HEK293 (cell line): ENCODE results near the gene HIPK2.

ENCODE experiments used
- CTCF ChIA-PET: fragments of 350-600 bp; formaldehyde crosslinking; extraction: SDS; loops from one replicate; lab custom pipeline; 2021; ENCODE audit warnings: antibody characterized with exemption; lab: Yijun Ruan, JAX
- POLR2A ChIA-PET: fragments of 300-600 bp; formaldehyde crosslinking; extraction: SDS; loops from one replicate; lab custom pipeline; 2020; ENCODE audit warnings: antibody characterized with exemption, inconsistent platforms; lab: Yijun Ruan, JAX
- H3K27ac ChIP-seq: fragments of 200-500 bp; sonication (Bioruptor generic); 2 replicates; pipeline ENCODE4 v1.5.1; 2014; ENCODE audit warnings: low read depth, low read length, control low read depth, inconsistent platforms; ENCODE audit errors: extremely low read depth
- H3K36me3 ChIP-seq, 2 experiments: fragments of 200-500 bp in 1 of 2; sonication (Bioruptor generic) in 1 of 2; 1 replicate in 1 of 2; 2 replicates in 1 of 2; pipeline ENCODE4 v1.5.1; 2014 to 2017; ENCODE audit warnings: inconsistent platforms in 2 of 2, low read length in 2 of 2; ENCODE audit not compliant: control insufficient read depth in 2 of 2, insufficient read depth in 1 of 2
- H3K4me1 ChIP-seq: fragments of 200-500 bp; sonication (Bioruptor generic); 2 replicates; pipeline ENCODE4 v1.5.1; 2014; ENCODE audit warnings: mild to moderate bottlenecking, low read length, inconsistent platforms; ENCODE audit not compliant: control insufficient read depth, insufficient read depth
- H3K4me3 ChIP-seq: 2 replicates; pipeline ENCODE4 v1.5.1; 2011; ENCODE audit warnings: low read depth, mild to moderate bottlenecking, control low read depth, low read length, moderate library complexity
- H3K9me3 ChIP-seq: fragments of 200-500 bp; sonication (Bioruptor generic); 2 replicates; pipeline ENCODE4 v1.5.1; 2014; ENCODE audit warnings: low read depth, low read length, inconsistent platforms; ENCODE audit not compliant: control insufficient read depth, insufficient read depth
- HOXA7 ChIP-seq: sonication (generic); formaldehyde crosslinking; IDR thresholded peaks from 2 replicates; pipeline ENCODE4 v1.8.1; 2022; ENCODE audit warnings: missing genetic modification reagents, borderline replicate concordance
- KLF9 ChIP-seq: fragments of 450-650 bp; formaldehyde crosslinking; IDR thresholded peaks from 2 replicates; pipeline ENCODE4 v1.5.1; 2016; ENCODE audit warnings: missing biosample characterization, missing genetic modification characterization, low read depth
- PRDM10 ChIP-seq: fragments of 450-650 bp; formaldehyde crosslinking; IDR thresholded peaks from 2 replicates; pipeline ENCODE4 v1.5.1; 2016; ENCODE audit warnings: missing biosample characterization, missing genetic modification characterization
- SALL2 ChIP-seq: fragments of 450-650 bp; formaldehyde crosslinking; IDR thresholded peaks from 2 replicates; pipeline ENCODE4 v1.5.0; 2017; ENCODE audit warnings: missing biosample characterization, mild to moderate bottlenecking, missing genetic modification characterization, borderline replicate concordance
- SCRT1 ChIP-seq: fragments of 450-650 bp; formaldehyde crosslinking; IDR thresholded peaks from 2 replicates; pipeline ENCODE4 v1.5.1; 2016; ENCODE audit warnings: missing biosample characterization, missing genetic modification characterization, borderline replicate concordance
- SP3 ChIP-seq: fragments of 450-650 bp; formaldehyde crosslinking; IDR thresholded peaks from 2 replicates; pipeline ENCODE4 v1.5.1; 2016; ENCODE audit warnings: missing biosample characterization, missing genetic modification characterization
- WT1 ChIP-seq: fragments of 450-650 bp; formaldehyde crosslinking; IDR thresholded peaks from 2 replicates; pipeline ENCODE4 v1.5.1; 2016; ENCODE audit warnings: missing biosample characterization, missing genetic modification characterization
- ZBTB11 ChIP-seq: fragments of 450-650 bp; formaldehyde crosslinking; conservative IDR thresholded peaks from 2 replicates; pipeline ENCODE4 v1.5.1; 2016; ENCODE audit warnings: low read depth, missing biosample characterization, missing genetic modification characterization
- ZBTB20 ChIP-seq: fragments of 450-650 bp; formaldehyde crosslinking; IDR thresholded peaks from 2 replicates; pipeline ENCODE4 v1.5.1; 2016; ENCODE audit warnings: missing biosample characterization, missing genetic modification characterization
- ZBTB49 ChIP-seq: fragments of 450-650 bp; formaldehyde crosslinking; IDR thresholded peaks from 2 replicates; pipeline ENCODE4 v1.5.1; 2016; ENCODE audit warnings: missing biosample characterization, missing genetic modification characterization, low read depth
- ZNF248 ChIP-seq: fragments of 450-650 bp; formaldehyde crosslinking; IDR thresholded peaks from 2 replicates; pipeline ENCODE4 v1.5.1; 2017; ENCODE audit warnings: missing biosample characterization, missing genetic modification characterization
- ZNF354C ChIP-seq: fragments of 450-650 bp; formaldehyde crosslinking; IDR thresholded peaks from 2 replicates; pipeline ENCODE4 v1.5.1; 2016; ENCODE audit warnings: missing biosample characterization, missing genetic modification characterization, low read depth, borderline replicate concordance
- ZNF391 ChIP-seq: fragments of 450-650 bp; formaldehyde crosslinking; IDR thresholded peaks from 2 replicates; pipeline ENCODE4 v1.5.1; 2016; ENCODE audit warnings: low read depth, missing biosample characterization, missing genetic modification characterization, borderline replicate concordance
- ZNF426 ChIP-seq: fragments of 450-650 bp; formaldehyde crosslinking; IDR thresholded peaks from 2 replicates; pipeline ENCODE4 v1.5.1; 2017; ENCODE audit warnings: missing biosample characterization, missing genetic modification characterization, mild to moderate bottlenecking, inconsistent platforms, moderate library complexity
- ZNF521 ChIP-seq: fragments of 450-650 bp; formaldehyde crosslinking; IDR thresholded peaks from 2 replicates; pipeline ENCODE4 v1.5.1; 2017; ENCODE audit warnings: missing biosample characterization, mild to moderate bottlenecking, missing genetic modification characterization
- ZNF571 ChIP-seq: fragments of 450-650 bp; formaldehyde crosslinking; IDR thresholded peaks from 2 replicates; pipeline ENCODE4 v1.5.0; 2017; ENCODE audit warnings: missing biosample characterization, missing genetic modification characterization

Gene HIPK2

GRCh38 chr7:139827042-139827441 is 49.2 kb upstream of the HIPK2 start:
- POLR2A ChIA-PET, result no interaction called here

GRCh38 chr7:139825666-139826290 is 48.0 kb upstream of the HIPK2 start:
- TF ChIP-seq ZBTB49 (tag by site-specific recombination) (no peak), ZBTB20 (tag by site-specific recombination) (peak; percentile 21; the same call in 1 of the 2 replicates)
- POLR2A ChIA-PET, result no interaction called here
- Histone ChIP-seq H3K27ac (no peak overlapping the region), H3K4me1 (peaks cover 5% of the 10 kb centered on the region; the same call in 1 of the 2 replicates), H3K4me3 (no peak overlapping the region), H3K9me3 (no peaks in the 10 kb centered on the region), H3K36me3 (no peaks in the 10 kb centered on the region)
- CTCF ChIA-PET, result interaction anchor here (0.6 to 0.8 kb wide), 3 partner anchors 18 to 645 kb away, joined by 3 to 4 read pairs (median 3); no protein-coding TSS in a partner anchor

More at GRCh38 chr7:139827042-139827441, 49.2 kb upstream of the HIPK2 start:
- peak; percentile 48; the same call in 1 of the 2 replicates for TF ChIP-seq SCRT1
- TF ChIP-seq KLF9 (tag by site-specific recombination), result no peak
- TF ChIP-seq, all 188 proteins: peak for 1
- CTCF ChIA-PET, result interaction anchor here (0.6 kb wide), 1 partner anchor 68 kb away, joined by 3 read pairs; no protein-coding TSS in a partner anchor
- Histone ChIP-seq H3K27ac (no peak overlapping the region), H3K4me1 (peaks cover 5% of the 10 kb centered on the region; the same call in 1 of the 2 replicates), H3K36me3 (no peaks in the 10 kb centered on the region), H3K9me3 (no peaks in the 10 kb centered on the region), H3K4me3 (no peak overlapping the region)

- CTCF ChIA-PET, result interaction anchor here (0.6 to 0.7 kb wide), 2 partner anchors 21 to 371 kb away, joined by 3 read pairs; no protein-coding TSS in a partner anchor
Observed at GRCh38 chr7:139823959-139824521, 46.2 kb upstream of the HIPK2 start.

More at GRCh38 chr7:139823959-139824521, 46.2 kb upstream of the HIPK2 start:
- POLR2A ChIA-PET, result no interaction called here
- TF ChIP-seq PRDM10 (tag by site-specific recombination), result no peak
- no peak for TF ChIP-seq ZNF521 (tag by site-specific recombination)
- no peak for TF ChIP-seq ZBTB11
- no peak for TF ChIP-seq SALL2 (tag by site-specific recombination)
- no peak for TF ChIP-seq ZNF354C (tag by site-specific recombination)
- TF ChIP-seq ZNF391 (tag by site-specific recombination), result no peak
- no peak for TF ChIP-seq ZNF248 (tag by site-specific recombination)
- no peak for TF ChIP-seq SP3 (tag by site-specific recombination)
- no peak for TF ChIP-seq WT1 (tag by site-specific recombination)
- TF ChIP-seq ZNF426 (tag by site-specific recombination), result no peak
- TF ChIP-seq ZNF571 (tag by site-specific recombination), result no peak
- no peak for TF ChIP-seq HOXA7
- Histone ChIP-seq H3K9me3 (no peaks in the 10 kb centered on the region), H3K4me1 (no peaks in the 10 kb centered on the region), H3K36me3 (no peaks in the 10 kb centered on the region), H3K4me3 (no peak overlapping the region), H3K27ac (no peak overlapping the region)
